GM12878 (cell line): ENCODE results near the gene CDC34.

Source experiments
- CBX5 ChIP-seq: sonication (generic); IDR thresholded peaks from 2 replicates; pipeline ENCODE4 v1.6.1; 2016; ENCODE audit warnings: low read depth, moderate library complexity, mild to moderate bottlenecking, inconsistent platforms
- EGR1 ChIP-seq, 2 experiments: IDR thresholded peaks; 1 replicate in 1 of 2; 2 replicates in 1 of 2; pipeline ENCODE4 v1.6.1; 2011 to 2012; ENCODE audit warnings: low read depth in 2 of 2, low read length in 2 of 2, borderline replicate concordance in 1 of 2, mild to moderate bottlenecking in 1 of 2, moderate library complexity in 1 of 2
- POLR2AphosphoS2 ChIP-seq: IDR thresholded peaks from 2 replicates; pipeline ENCODE4 v1.6.1; 2011; ENCODE audit warnings: low read depth, mild to moderate bottlenecking, low read length, improper control_type of control experiment, moderate library complexity
- POLR2AphosphoS5 ChIP-seq: IDR thresholded peaks from 2 replicates; pipeline ENCODE4 v1.6.1; 2011; ENCODE audit warnings: mild to moderate bottlenecking, low read length, inconsistent platforms
- RAD21 ChIP-seq: IDR thresholded peaks from 2 replicates; pipeline ENCODE4 v1.6.1; 2011; ENCODE audit warnings: mild to moderate bottlenecking, low read depth, low read length, moderate library complexity; ENCODE audit not compliant: insufficient read depth
- RBBP5 ChIP-seq: fragments of 200-600 bp; sonication (generic); conservative IDR thresholded peaks from 2 replicates; pipeline ENCODE4 v1.6.1; 2016
- RFX5 ChIP-seq: IDR thresholded peaks from 2 replicates; pipeline ENCODE4 v1.6.1; 2011; ENCODE audit warnings: low read depth, low read length, improper control_type of control experiment
- YY1 ChIP-seq: IDR thresholded peaks from 2 replicates; pipeline ENCODE4 v1.6.1; 2011; ENCODE audit warnings: low read depth, mild to moderate bottlenecking, low read length
- TF ChIP-seq, protein P1 (sequence below), 3 experiments: IDR thresholded peaks in 2 of 3; conservative IDR thresholded peaks in 1 of 3; 2 replicates each; pipeline ENCODE4 v1.5.1; 2011; ENCODE audit warnings: low read depth in 3 of 3, low read length in 3 of 3, mild to moderate bottlenecking in 3 of 3, control low read depth in 2 of 3, moderate library complexity in 2 of 3, inconsistent platforms in 1 of 3, mixed read lengths in 1 of 3; ENCODE audit not compliant: control insufficient read depth in 2 of 3, insufficient read depth in 1 of 3; ENCODE audit errors: extremely low read depth in 1 of 3

DNA sequence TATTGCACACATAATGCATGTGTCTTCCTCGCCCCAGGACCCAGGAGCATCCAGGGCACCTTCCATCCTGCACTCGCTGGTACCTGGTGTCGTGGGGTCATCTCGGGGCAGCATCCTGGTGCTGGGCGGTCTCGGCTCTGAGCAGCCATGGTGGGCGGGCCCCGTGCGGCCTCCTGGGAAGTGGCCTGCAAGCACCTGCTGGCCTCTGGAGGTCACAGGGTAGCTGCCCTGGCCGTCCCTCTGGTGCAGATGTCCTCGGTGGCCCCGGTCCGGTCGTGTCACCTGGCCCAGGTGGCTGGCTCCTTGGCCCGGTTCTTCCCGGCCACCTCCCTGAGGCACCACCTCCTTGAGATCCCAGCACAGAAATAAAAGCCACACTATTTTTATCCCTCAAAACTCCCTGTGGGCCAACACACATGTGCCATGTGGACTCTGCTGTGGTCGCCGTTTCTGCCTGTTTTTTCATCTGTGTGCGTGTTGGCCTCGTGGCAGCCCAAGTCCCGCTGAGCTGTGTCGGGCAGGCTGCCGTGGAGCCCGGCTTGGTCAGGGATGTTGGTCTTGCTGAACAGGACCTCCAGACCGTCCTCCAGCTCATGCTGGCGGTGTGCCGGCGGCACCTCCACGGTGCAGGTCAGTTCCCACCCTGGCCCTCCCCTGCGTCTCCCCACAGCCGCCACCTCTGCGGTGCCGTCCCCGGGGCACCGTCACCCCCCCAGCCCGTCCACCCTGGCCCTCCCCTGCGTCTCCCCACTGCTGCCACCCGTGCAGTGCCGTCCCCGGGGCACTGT is 7.3 kb downstream of the CDC34 start:
- TF ChIP-seq CBX5, result no peak
- TF ChIP-seq, protein P1, sequence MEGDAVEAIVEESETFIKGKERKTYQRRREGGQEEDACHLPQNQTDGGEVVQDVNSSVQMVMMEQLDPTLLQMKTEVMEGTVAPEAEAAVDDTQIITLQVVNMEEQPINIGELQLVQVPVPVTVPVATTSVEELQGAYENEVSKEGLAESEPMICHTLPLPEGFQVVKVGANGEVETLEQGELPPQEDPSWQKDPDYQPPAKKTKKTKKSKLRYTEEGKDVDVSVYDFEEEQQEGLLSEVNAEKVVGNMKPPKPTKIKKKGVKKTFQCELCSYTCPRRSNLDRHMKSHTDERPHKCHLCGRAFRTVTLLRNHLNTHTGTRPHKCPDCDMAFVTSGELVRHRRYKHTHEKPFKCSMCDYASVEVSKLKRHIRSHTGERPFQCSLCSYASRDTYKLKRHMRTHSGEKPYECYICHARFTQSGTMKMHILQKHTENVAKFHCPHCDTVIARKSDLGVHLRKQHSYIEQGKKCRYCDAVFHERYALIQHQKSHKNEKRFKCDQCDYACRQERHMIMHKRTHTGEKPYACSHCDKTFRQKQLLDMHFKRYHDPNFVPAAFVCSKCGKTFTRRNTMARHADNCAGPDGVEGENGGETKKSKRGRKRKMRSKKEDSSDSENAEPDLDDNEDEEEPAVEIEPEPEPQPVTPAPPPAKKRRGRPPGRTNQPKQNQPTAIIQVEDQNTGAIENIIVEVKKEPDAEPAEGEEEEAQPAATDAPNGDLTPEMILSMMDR (IDR thresholded peaks at IDR 0.05 in 2 of 3, conservative IDR thresholded peaks at IDR 0.05 in 1 of 3; ENCODE audit: control insufficient read depth in 2 of 3, extremely low read depth in 1 of 3, insufficient read depth in 1 of 3, low read depth in 3 of 3, low read length in 3 of 3), result no peak
- TF ChIP-seq RBBP5, result no peak
- no peak for TF ChIP-seq YY1
- TF ChIP-seq POLR2AphosphoS5, result no peak
- no peak for TF ChIP-seq RFX5
- no peak for TF ChIP-seq RAD21
- no peak for TF ChIP-seq POLR2AphosphoS2
- no peak for TF ChIP-seq EGR1 (IDR thresholded peaks at IDR 0.05; ENCODE audit: borderline replicate concordance in 1 of 2, low read depth in 2 of 2, low read length in 2 of 2)
